ENCODE results near the gene STRADA. TPM values are rescaled to one million over a fixed set of nuclear protein-coding genes. Genes with fewer than 3 reads are reported as not detected.

Gene STRADA
- total RNA-seq, 4 donors from 2014 or later, result 15.8 to 26.4 (median 19.3) TPM

DNA sequence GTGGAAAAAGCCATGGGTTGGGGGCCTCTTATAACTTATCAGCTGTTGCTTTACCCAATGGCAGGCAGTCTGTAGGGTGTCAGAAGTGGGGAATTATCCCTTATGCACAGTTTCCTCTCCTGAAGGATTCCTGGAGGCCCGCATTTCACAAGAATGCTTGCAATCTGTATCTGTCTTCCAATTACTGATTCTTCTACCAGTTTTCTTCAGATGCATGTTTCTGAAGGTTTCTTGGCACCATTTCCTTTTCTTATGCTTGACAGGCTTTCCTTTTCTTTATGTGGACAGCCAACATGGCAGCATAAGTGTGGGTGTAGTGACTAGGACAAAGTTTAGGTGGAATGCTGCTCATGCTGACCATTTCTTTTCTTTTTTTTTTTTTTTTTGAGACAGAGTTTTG, 83.2 kb downstream of the STRADA start:
- intact Hi-C loops (cut with DNase I; ENCODE audit: low total_unique reads), result no loop called here
- no peak overlapping the region for H3K4me3 ChIP-seq (ENCODE audit: low read depth, poor library complexity, severe bottlenecking)
- WGBS, 2 donors, result 40 to 88% methylated on average over 1 of the region's 1 CpG
- TF ChIP-seq POLR2A (IDR thresholded peaks at IDR 0.05), result no peak
- TF ChIP-seq, protein P1, sequence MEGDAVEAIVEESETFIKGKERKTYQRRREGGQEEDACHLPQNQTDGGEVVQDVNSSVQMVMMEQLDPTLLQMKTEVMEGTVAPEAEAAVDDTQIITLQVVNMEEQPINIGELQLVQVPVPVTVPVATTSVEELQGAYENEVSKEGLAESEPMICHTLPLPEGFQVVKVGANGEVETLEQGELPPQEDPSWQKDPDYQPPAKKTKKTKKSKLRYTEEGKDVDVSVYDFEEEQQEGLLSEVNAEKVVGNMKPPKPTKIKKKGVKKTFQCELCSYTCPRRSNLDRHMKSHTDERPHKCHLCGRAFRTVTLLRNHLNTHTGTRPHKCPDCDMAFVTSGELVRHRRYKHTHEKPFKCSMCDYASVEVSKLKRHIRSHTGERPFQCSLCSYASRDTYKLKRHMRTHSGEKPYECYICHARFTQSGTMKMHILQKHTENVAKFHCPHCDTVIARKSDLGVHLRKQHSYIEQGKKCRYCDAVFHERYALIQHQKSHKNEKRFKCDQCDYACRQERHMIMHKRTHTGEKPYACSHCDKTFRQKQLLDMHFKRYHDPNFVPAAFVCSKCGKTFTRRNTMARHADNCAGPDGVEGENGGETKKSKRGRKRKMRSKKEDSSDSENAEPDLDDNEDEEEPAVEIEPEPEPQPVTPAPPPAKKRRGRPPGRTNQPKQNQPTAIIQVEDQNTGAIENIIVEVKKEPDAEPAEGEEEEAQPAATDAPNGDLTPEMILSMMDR (IDR thresholded peaks at IDR 0.05), result no peak
- DNase-seq (ENCODE audit: low spot score in 2 of 2), result no peak

DNA sequence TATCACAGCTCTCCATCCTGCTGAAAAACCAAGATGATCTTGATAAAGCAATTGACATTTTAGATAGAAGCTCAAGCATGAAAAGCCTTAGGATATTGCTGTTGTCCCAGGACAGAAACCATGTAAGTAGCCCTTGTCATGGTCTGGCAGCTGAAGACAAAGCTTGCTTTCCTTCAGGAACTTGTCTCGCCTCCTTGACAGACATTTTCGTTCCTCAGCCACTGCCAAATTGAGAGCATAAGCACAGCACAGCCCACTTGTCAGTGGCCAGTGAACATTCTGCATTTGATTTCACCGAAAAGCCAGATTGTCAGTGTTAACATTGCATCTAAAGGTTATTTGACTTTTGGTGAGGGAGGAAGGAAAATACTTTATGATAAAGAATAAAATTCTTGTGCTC, 83.8 kb downstream of the STRADA start:
- TF ChIP-seq POLR2A (IDR thresholded peaks at IDR 0.05), result no peak
- TF ChIP-seq, protein P1 (IDR thresholded peaks at IDR 0.05), result no peak
- intact Hi-C loops (cut with DNase I; ENCODE audit: low total_unique reads), result no loop called here
- H3K4me3 ChIP-seq (ENCODE audit: low read depth, poor library complexity, severe bottlenecking), result no peak overlapping the region
- 83% methylated on average over 3 of the region's 3 CpGs for WGBS, 2 donors
- DNase-seq (ENCODE audit: low spot score in 2 of 2), result no peak

DNA sequence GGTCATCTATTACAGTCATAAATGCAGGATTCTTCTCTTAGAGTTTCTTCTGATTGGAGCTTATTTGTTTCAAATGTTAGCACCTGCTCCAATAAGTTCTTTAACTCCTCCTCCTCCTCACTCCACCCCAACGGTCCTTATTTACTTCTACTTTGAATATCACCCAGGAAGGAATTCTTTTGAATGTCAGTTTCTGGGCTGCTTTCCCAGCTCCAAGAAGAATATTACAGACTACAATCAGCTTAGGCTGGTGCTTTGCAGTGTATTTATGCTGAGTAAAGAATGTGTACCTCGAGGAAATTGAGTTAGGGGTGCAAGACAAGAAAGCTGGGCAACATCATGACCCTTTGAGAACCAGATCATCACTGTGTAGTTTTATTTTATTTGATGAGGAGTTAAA, 88.5 kb downstream of the STRADA start:
- no peak overlapping the region for H3K4me3 ChIP-seq (ENCODE audit: low read depth, poor library complexity, severe bottlenecking)
- TF ChIP-seq POLR2A (IDR thresholded peaks at IDR 0.05), result no peak
- TF ChIP-seq, protein P1 (IDR thresholded peaks at IDR 0.05), result no peak
- intact Hi-C loops (cut with DNase I; ENCODE audit: low total_unique reads), result no loop called here
- whole genome bisulfite sequencing, 2 donors, result 41 to 46% methylated on average over 2 of the region's 2 CpGs
- DNase-seq (ENCODE audit: low spot score in 2 of 2), result no peak

Other genes with a start within 250 kb of the STRADA start
- gene KCNH6, start 218.4 kb downstream of the STRADA start, total RNA-seq, result under 1 TPM in 2 of 4 donors, not detected in 2; 0.08 to 0.29 TPM
- 10 to 100 TPM; 23.8 to 33.0 (median 25.4) TPM for gene DCAF7, start 191.3 kb downstream of the STRADA start, total RNA-seq
- 10 to 100 TPM in 3 of 4 donors, 1 to 10 TPM in 1; 9.3 to 15.8 (median 13.4) TPM for gene TACO1, start 140.9 kb downstream of the STRADA start, total RNA-seq
- gene MAP3K3, start 119.4 kb downstream of the STRADA start, total RNA-seq, result 10 to 100 TPM; 25.2 to 54.1 (median 39.6) TPM
- 1 to 10 TPM; 3.3 to 9.0 (median 4.8) TPM for gene LIMD2, start 41.7 kb downstream of the STRADA start, total RNA-seq
- gene CCDC47, start 31.8 kb upstream of the STRADA start, total RNA-seq, result 10 to 100 TPM; 48.7 to 71.9 (median 59.5) TPM
- 10 to 100 TPM; 59.1 to 87.4 (median 64.0) TPM for gene DDX42, start 32.4 kb upstream of the STRADA start, total RNA-seq
- 100 to 1,000 TPM in 1 of 4 donors, 10 to 100 TPM in 3; 68.9 to 126 (median 88.7) TPM for gene PSMC5, start 85.6 kb upstream of the STRADA start, total RNA-seq
- 10 to 100 TPM; 28.4 to 76.8 (median 47.2) TPM for gene FTSJ3, start 85.9 kb upstream of the STRADA start, total RNA-seq
- gene SMARCD2, start 100.9 kb upstream of the STRADA start, total RNA-seq, result 100 to 1,000 TPM; 235 to 310 (median 272) TPM
- gene CSH2, start 131.9 kb upstream of the STRADA start, total RNA-seq, result not detected
- not detected for gene GH2, start 140.1 kb upstream of the STRADA start, total RNA-seq
- not detected for gene CSH1, start 154.8 kb upstream of the STRADA start, total RNA-seq
- gene CSHL1, start 169.5 kb upstream of the STRADA start, total RNA-seq, result not detected
- not detected for gene GH1, start 177.0 kb upstream of the STRADA start, total RNA-seq
- 1 to 10 TPM in 3 of 4 donors, under 1 TPM in 1; 0.72 to 5.8 (median 3.5) TPM for gene CD79B, start 190.5 kb upstream of the STRADA start, total RNA-seq
- 1 to 10 TPM in 1 of 4 donors, under 1 TPM in 3; 0.80 to 1.5 (median 0.81) TPM for gene SCN4A, start 231.1 kb upstream of the STRADA start, total RNA-seq